ENCODE results near the gene FBXO46. TPM values are rescaled to one million over a fixed set of nuclear protein-coding genes. Genes with fewer than 3 reads are reported as not detected.

The FBXO46 gene
- total and polyA plus RNA-seq, 2 of the 13 experiments (the other 11 are each of a cell fraction or from before 2014, with no cell fraction given), result 6.2 to 6.4 TPM

DNA sequence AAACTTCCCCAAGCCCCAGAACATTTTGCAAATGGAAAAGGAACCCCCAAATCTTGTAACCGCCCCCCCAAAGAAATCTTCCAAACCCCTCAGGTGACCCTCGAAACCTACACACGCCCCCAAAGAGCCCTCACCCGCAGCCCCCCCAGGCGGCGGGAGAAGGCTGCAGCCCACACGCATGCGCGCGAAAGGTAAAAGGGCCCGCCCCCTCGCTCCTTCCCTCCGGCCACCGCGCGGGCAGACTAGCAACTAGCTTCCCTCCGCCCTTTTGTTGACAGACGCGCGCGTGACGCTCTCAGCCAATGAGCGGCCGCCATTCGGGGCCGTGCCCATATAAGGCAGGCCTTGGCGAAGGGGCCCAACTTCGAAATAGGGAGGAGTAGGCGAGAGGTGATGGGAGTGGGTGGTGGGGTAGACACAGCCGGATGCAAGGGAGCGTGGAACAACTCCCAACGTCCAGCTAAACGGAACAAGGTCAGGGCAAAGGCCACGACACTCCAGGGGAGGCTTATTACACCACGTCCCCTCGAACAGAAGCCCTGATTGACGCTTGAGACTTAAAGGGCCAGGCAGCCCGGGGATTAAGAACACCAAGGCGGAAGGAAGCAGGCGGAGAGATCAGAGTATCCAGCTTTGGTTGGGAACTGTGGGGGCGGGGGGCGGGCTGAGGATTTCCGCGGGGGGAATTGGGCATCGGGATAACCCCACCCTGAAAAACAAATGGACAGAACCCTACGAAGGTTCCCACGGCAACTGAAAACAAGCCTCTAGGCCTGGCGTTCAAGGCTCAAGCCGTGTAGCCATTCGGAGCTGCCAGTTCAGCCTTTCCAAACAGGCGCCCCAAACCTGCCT is 13.3 kb downstream of the FBXO46 start (continued):
- TF ChIP-seq REXO4 (CRISPR knock-in tag; IDR thresholded peaks at IDR 0.05; ENCODE audit: borderline replicate concordance) (no peak), ZNF205 (CRISPR knock-in tag; IDR thresholded peaks at IDR 0.05) (no peak), ZNF577 (CRISPR knock-in tag; IDR thresholded peaks at IDR 0.05; ENCODE audit: borderline replicate concordance, low read depth) (no peak), GABPB1 (CRISPR knock-in tag; IDR thresholded peaks at IDR 0.05) (peak; percentile 73), ZMYM2 (CRISPR knock-in tag; IDR thresholded peaks at IDR 0.05) (0 out of 2 replicates have a peak, but pooled peaks have one; percentile 10), HMG20B (CRISPR knock-in tag; conservative IDR thresholded peaks at IDR 0.05) (peak; percentile 71), SOX6 (IDR thresholded peaks at IDR 0.05) (no peak), SOX6 (CRISPR knock-in tag; IDR thresholded peaks at IDR 0.05) (peak; percentile 62; the same call in 1 of the 2 replicates), SP4 (CRISPR knock-in tag; IDR thresholded peaks at IDR 0.05) (peak; percentile 79; the same call in 1 of the 2 replicates), ATAD3A (CRISPR knock-in tag; IDR thresholded peaks at IDR 0.05) (no peak), KAT8 (CRISPR knock-in tag; IDR thresholded peaks at IDR 0.05) (peak; percentile 61; the same call in 1 of the 2 replicates), KDM4B (CRISPR knock-in tag; IDR thresholded peaks at IDR 0.05) (0 out of 2 replicates have a peak, but pooled peaks have one; percentile 53), MAFK (conservative IDR thresholded peaks at IDR 0.05 in 1 of 2, IDR thresholded peaks at IDR 0.05 in 1 of 2; ENCODE audit: low read length in 2 of 2) (no peak), NBN (conservative IDR thresholded peaks at IDR 0.05) (no peak), SMARCC2 (IDR thresholded peaks at IDR 0.05) (no peak), ZFAT (CRISPR knock-in tag; conservative IDR thresholded peaks at IDR 0.05) (no peak), SALL2 (CRISPR knock-in tag; IDR thresholded peaks at IDR 0.05) (peak; percentile 95)
- TF ChIP-seq, protein P1, sequence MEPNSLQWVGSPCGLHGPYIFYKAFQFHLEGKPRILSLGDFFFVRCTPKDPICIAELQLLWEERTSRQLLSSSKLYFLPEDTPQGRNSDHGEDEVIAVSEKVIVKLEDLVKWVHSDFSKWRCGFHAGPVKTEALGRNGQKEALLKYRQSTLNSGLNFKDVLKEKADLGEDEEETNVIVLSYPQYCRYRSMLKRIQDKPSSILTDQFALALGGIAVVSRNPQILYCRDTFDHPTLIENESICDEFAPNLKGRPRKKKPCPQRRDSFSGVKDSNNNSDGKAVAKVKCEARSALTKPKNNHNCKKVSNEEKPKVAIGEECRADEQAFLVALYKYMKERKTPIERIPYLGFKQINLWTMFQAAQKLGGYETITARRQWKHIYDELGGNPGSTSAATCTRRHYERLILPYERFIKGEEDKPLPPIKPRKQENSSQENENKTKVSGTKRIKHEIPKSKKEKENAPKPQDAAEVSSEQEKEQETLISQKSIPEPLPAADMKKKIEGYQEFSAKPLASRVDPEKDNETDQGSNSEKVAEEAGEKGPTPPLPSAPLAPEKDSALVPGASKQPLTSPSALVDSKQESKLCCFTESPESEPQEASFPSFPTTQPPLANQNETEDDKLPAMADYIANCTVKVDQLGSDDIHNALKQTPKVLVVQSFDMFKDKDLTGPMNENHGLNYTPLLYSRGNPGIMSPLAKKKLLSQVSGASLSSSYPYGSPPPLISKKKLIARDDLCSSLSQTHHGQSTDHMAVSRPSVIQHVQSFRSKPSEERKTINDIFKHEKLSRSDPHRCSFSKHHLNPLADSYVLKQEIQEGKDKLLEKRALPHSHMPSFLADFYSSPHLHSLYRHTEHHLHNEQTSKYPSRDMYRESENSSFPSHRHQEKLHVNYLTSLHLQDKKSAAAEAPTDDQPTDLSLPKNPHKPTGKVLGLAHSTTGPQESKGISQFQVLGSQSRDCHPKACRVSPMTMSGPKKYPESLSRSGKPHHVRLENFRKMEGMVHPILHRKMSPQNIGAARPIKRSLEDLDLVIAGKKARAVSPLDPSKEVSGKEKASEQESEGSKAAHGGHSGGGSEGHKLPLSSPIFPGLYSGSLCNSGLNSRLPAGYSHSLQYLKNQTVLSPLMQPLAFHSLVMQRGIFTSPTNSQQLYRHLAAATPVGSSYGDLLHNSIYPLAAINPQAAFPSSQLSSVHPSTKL (CRISPR knock-in tag; IDR thresholded peaks at IDR 0.05), result peak; percentile 62
- TF ChIP-seq, protein P2, sequence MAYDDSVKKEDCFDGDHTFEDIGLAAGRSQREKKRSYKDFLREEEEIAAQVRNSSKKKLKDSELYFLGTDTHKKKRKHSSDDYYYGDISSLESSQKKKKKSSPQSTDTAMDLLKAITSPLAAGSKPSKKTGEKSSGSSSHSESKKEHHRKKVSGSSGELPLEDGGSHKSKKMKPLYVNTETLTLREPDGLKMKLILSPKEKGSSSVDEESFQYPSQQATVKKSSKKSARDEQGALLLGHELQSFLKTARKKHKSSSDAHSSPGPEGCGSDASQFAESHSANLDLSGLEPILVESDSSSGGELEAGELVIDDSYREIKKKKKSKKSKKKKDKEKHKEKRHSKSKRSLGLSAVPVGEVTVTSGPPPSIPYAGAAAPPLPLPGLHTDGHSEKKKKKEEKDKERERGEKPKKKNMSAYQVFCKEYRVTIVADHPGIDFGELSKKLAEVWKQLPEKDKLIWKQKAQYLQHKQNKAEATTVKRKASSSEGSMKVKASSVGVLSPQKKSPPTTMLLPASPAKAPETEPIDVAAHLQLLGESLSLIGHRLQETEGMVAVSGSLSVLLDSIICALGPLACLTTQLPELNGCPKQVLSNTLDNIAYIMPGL (CRISPR knock-in tag; IDR thresholded peaks at IDR 0.05; ENCODE audit: borderline replicate concordance in 1 of 2, low read depth in 1 of 2), result peak in 1 of 2 experiments; percentile 70; a peak in 2 of 4 replicates
- TF ChIP-seq, protein P3, sequence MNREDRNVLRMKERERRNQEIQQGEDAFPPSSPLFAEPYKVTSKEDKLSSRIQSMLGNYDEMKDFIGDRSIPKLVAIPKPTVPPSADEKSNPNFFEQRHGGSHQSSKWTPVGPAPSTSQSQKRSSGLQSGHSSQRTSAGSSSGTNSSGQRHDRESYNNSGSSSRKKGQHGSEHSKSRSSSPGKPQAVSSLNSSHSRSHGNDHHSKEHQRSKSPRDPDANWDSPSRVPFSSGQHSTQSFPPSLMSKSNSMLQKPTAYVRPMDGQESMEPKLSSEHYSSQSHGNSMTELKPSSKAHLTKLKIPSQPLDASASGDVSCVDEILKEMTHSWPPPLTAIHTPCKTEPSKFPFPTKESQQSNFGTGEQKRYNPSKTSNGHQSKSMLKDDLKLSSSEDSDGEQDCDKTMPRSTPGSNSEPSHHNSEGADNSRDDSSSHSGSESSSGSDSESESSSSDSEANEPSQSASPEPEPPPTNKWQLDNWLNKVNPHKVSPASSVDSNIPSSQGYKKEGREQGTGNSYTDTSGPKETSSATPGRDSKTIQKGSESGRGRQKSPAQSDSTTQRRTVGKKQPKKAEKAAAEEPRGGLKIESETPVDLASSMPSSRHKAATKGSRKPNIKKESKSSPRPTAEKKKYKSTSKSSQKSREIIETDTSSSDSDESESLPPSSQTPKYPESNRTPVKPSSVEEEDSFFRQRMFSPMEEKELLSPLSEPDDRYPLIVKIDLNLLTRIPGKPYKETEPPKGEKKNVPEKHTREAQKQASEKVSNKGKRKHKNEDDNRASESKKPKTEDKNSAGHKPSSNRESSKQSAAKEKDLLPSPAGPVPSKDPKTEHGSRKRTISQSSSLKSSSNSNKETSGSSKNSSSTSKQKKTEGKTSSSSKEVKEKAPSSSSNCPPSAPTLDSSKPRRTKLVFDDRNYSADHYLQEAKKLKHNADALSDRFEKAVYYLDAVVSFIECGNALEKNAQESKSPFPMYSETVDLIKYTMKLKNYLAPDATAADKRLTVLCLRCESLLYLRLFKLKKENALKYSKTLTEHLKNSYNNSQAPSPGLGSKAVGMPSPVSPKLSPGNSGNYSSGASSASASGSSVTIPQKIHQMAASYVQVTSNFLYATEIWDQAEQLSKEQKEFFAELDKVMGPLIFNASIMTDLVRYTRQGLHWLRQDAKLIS (CRISPR knock-in tag; IDR thresholded peaks at IDR 0.05), result no peak
